K562 (cell line): ENCODE results near the gene ZCCHC14. TPM values are rescaled to one million over a fixed set of nuclear protein-coding genes. Genes with fewer than 3 reads are reported as not detected.

Source experiments
- ATAC-seq: fragments of 200-7000 bp; cut with Tn5 transposase; 3 replicates; pipeline ENCODE4 v1.9.1; 2020; ENCODE audit warnings: moderate library complexity
- BruUV-seq: library from RNA; stranded (reverse); fragments of 400-500 nt; replicated peaks from 2 replicates; lab custom pipeline; 2021; lab: Mats Ljungman, UMichigan
- CTCF ChIA-PET: fragments of 300-600 bp; formaldehyde crosslinking; extraction: SDS; loops from one replicate; lab custom pipeline; 2021; ENCODE audit warnings: low intra/inter-chr PET ratio; lab: Yijun Ruan, JAX
- POLR2A ChIA-PET: fragments of 300-600, 350-650 bp; sonication (Branson Sonifier 250); formaldehyde crosslinking; extraction: SDS; loops from one replicate; lab custom pipeline; 2021; ENCODE audit warnings: antibody characterized with exemption, inconsistent platforms; lab: Yijun Ruan, JAX
- DNase-seq, 4 experiments: peaks; one replicate each; pipeline versions ENCODE4 v3.0.0 to v3.0.0-alpha.2; 2011 to 2018; ENCODE audit warnings: low spot score in 3 of 4, mixed read lengths in 3 of 4; ENCODE audit errors: extremely low read depth in 1 of 4
- FAIRE-seq: peaks from 2 replicates; lab custom pipeline; 2011; peaks lifted over from hg19 to GRCh38; lab: Jason Lieb, UNC
- H2AFZ ChIP-seq: 2 replicates; pipeline ENCODE4 v1.6.0; 2011; ENCODE audit warnings: low read depth, low read length, control low read depth, inconsistent platforms
- H3K27ac ChIP-seq: fragments of 200-600 bp; 3 replicates; pipeline ENCODE4 v1.8.0; 2011; ENCODE audit warnings: low read depth, mild to moderate bottlenecking, control low read depth, inconsistent platforms, low read length, moderate library complexity, mixed read lengths; ENCODE audit errors: extremely low read depth
- H3K27me3 ChIP-seq, 2 experiments: fragments of 300-600 bp in 1 of 2; 2 replicates in 1 of 2; 3 replicates in 1 of 2; pipeline versions ENCODE4 v1.6.0 to v1.8.0; 2011; ENCODE audit warnings: inconsistent platforms in 2 of 2, low read length in 2 of 2, mild to moderate bottlenecking in 1 of 2, mixed read lengths in 1 of 2, moderate library complexity in 1 of 2; ENCODE audit not compliant: control insufficient read depth in 2 of 2, insufficient read depth in 2 of 2
- H3K36me3 ChIP-seq: fragments of 300-600 bp; 3 replicates; pipeline ENCODE4 v1.8.0; 2011; ENCODE audit warnings: mild to moderate bottlenecking, low read length, inconsistent platforms; ENCODE audit not compliant: control insufficient read depth, insufficient read depth
- H3K4me1 ChIP-seq, 2 experiments: fragments of 200-600 bp in 1 of 2; replicated peaks in 1 of 2; 2 replicates in 1 of 2; 3 replicates in 1 of 2; pipeline versions ENCODE4 v1.5.1 to v1.8.0; 2011; ENCODE audit warnings: inconsistent platforms in 2 of 2, low read length in 2 of 2, mild to moderate bottlenecking in 1 of 2, mixed read lengths in 1 of 2, moderate library complexity in 1 of 2; ENCODE audit not compliant: control insufficient read depth in 2 of 2, insufficient read depth in 2 of 2
- H3K4me2 ChIP-seq: 2 replicates; pipeline ENCODE4 v1.6.1; 2011; ENCODE audit warnings: low read length, control low read depth, inconsistent platforms, mixed read lengths; ENCODE audit not compliant: insufficient read depth
- H3K4me3 ChIP-seq: fragments of 200-600 bp; sonication (generic), shearing (Covaris generic); 2 replicates; pipeline ENCODE4 v1.5.1; 2016; ENCODE audit warnings: control low read depth, inconsistent platforms
- H3K79me2 ChIP-seq: fragments of 200-600 bp; 3 replicates; pipeline ENCODE4 v1.8.0; 2011; ENCODE audit warnings: low read length, inconsistent platforms; ENCODE audit not compliant: control insufficient read depth, insufficient read depth
- H3K9ac ChIP-seq, 2 experiments: 2 replicates each; pipeline versions ENCODE4 v1.6.0 to v1.6.1; 2011; ENCODE audit warnings: low read depth in 2 of 2, low read length in 2 of 2, control low read depth in 1 of 2, inconsistent platforms in 1 of 2, mild to moderate bottlenecking in 1 of 2, mixed read lengths in 1 of 2; ENCODE audit not compliant: insufficient read depth in 1 of 2
- H3K9me1 ChIP-seq: one replicate; pipeline ENCODE4 v1.6.0; 2011; ENCODE audit warnings: inconsistent platforms, mild to moderate bottlenecking, low read length, moderate library complexity; ENCODE audit not compliant: control insufficient read depth, insufficient read depth
- H3K9me3 ChIP-seq: replicated peaks from 2 replicates; pipeline ENCODE4 v1.5.1; 2011; ENCODE audit warnings: low read depth, low read length, inconsistent platforms; ENCODE audit not compliant: control insufficient read depth, insufficient read depth
- H4K20me1 ChIP-seq: replicated peaks from 2 replicates; pipeline ENCODE4 v1.6.1; 2011; ENCODE audit warnings: low read length, inconsistent platforms, mixed read lengths; ENCODE audit not compliant: control insufficient read depth, insufficient read depth
- E4F1 ChIP-seq: fragments of 250-450 bp; sonication (Bioruptor Pico); IDR thresholded peaks from 2 replicates; pipeline ENCODE4 v1.5.0; 2021; ENCODE audit warnings: mild to moderate bottlenecking, borderline replicate concordance
- TAF15 ChIP-seq: fragments of 200-400 bp; formaldehyde crosslinking; IDR thresholded peaks from 2 replicates; pipeline ENCODE4 v1.6.1; 2017; ENCODE audit warnings: mild to moderate bottlenecking, low read depth, low read length, moderate library complexity
- WGBS: fragments of 100-300 bp; shearing (Covaris generic); methylation state at CpG from one replicate; pipeline ENCODE4 v1.1.6; 2016; ENCODE audit warnings: low coverage, mixed read lengths; ENCODE audit not compliant: insufficient coverage; ENCODE audit errors: missing lambda C conversion rate; 5-methylcytosine and 5-hydroxymethylcytosine counted together
- in situ Hi-C: fragments of 300-500 bp; cut with MboI; formaldehyde crosslinking; loops from 4 replicates; pipeline ENCODE4 v1.15.0; 2018; ENCODE audit warnings: inconsistent platforms, mixed read lengths
- intact Hi-C: fragments of 100-400 bp; cut with micrococcal nuclease; formaldehyde crosslinking; loops from 2 replicates; pipeline ENCODE4 v1.14.2; 2022
- polyA plus RNA-seq, 8 experiments: library from polyadenylated mRNA; depleted of rRNA in 4 of 8; stranded (reverse) in 5 of 8; unstranded in 3 of 8; fragments of >200 nt; fragmentation: Nextera tagmentation in 2 of 8; fragmentation: Illumina TruSeq in 1 of 8; extraction: Ambion mirVana in 2 of 8; extraction: Trizol in 1 of 8; gene quantifications; 2 replicates each; pipeline versions ENCODE4 v1.2.1 to v1.2.3, GENCODE V29; 2011 to 2014; ENCODE audit warnings: inconsistent platforms in 1 of 8, missing spikeins in 1 of 8
- total RNA-seq, 7 experiments: library from RNA; depleted of rRNA in 6 of 7; stranded (reverse); fragments of >200 nt in 6 of 7; fragmentation: Illumina TruSeq in 2 of 7; extraction: Trizol in 2 of 7; gene quantifications; 2 replicates each; pipeline versions ENCODE4 v1.2.1 to v1.2.3, GENCODE V29; 2011 to 2021; ENCODE audit warnings: low replicate concordance in 1 of 7
- TF ChIP-seq, protein P1 (sequence below): sonication (generic); formaldehyde crosslinking; IDR thresholded peaks from 2 replicates; pipeline ENCODE4 v1.5.0; 2020; ENCODE audit warnings: missing genetic modification reagents

The ZCCHC14 gene
- total and polyA plus RNA-seq, 9 of the 15 experiments (the other 6 are each of a cell fraction or from before 2014, with no cell fraction given): 1.5 to 12.4 (median 2.9) TPM

- Histone ChIP-seq H3K9me3 (no peaks in the 10 kb centered on the region), H3K4me3 (no peak overlapping the region), H3K9me1 (no peaks in the 10 kb centered on the region), H2AFZ (no peak overlapping the region), H3K27ac (no peak overlapping the region), H3K4me1 (peaks cover 6 to 20% of the 10 kb centered on the region in 2 experiments), H3K79me2 (peaks cover 80% of the 10 kb centered on the region), H3K27me3 (no peaks in the 10 kb centered on the region), H3K36me3 (peaks cover 22% of the 10 kb centered on the region; the same call in 2 of the 3 replicates), H3K4me2 (no peak overlapping the region), H3K9ac (no peak overlapping the region), H4K20me1 (peaks cover 18% of the 10 kb centered on the region; the same call in 1 of the 2 replicates)
- intact Hi-C loops (no loop called here), in situ Hi-C loops (no loop called here)
- 87% methylated on average over 14 of the region's 14 CpGs for WGBS
- DNase-seq (no peak), FAIRE-seq (no peak), ATAC-seq (no peak)
- CTCF ChIA-PET: no interaction called here
- TF ChIP-seq E4F1: no peak
- no peak for TF ChIP-seq TAF15
- TF ChIP-seq, protein P1, sequence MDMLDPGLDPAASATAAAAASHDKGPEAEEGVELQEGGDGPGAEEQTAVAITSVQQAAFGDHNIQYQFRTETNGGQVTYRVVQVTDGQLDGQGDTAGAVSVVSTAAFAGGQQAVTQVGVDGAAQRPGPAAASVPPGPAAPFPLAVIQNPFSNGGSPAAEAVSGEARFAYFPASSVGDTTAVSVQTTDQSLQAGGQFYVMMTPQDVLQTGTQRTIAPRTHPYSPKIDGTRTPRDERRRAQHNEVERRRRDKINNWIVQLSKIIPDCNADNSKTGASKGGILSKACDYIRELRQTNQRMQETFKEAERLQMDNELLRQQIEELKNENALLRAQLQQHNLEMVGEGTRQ (CRISPR knock-in tag): no peak
- BruUV-seq: no TSS peak
- POLR2A ChIA-PET: interaction anchor here (1.1 to 1.6 kb wide), 2 partner anchors 10 to 19 kb away, joined by 4 read pairs; no protein-coding TSS in a partner anchor
Measured at GRCh38 chr16:87369117-87369765, 123.6 kb downstream of the ZCCHC14 start.
